ENCODE data around the gene LDHAL6B. TPM values are rescaled to one million over a fixed set of nuclear protein-coding genes. Genes with fewer than 3 reads are reported as not detected.

The LDHAL6B gene
- total and polyA plus RNA-seq, 12 donors = not detected

DNA sequence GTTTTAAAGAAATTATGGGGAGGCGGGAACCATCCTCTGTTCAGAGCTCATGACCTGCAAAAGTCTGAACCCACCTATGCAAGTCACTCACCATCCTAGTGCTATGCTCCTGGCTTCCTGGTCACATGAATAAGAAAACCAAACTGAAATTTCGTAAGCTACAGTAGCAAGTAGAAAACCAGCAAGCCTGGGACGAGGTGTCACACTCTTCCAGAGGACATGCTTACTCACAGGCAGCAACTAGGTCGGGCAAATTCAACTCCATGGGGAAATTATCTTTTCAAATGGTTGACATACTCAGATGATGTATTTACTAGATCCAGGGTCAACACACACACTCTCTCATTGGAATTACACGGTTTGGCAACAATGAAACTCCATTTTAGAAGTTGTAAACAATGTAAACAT lies 31.3 kb downstream of the LDHAL6B start:
- intact Hi-C loops (cut with DNase I) = no loop called here
- no peaks in the 10 kb centered on the region for H3K9me3 ChIP-seq (replicated peaks in 1 of 3)
- no peak overlapping the region for H3K4me3 ChIP-seq
- peaks cover 0 to 5% of the 10 kb centered on the region in 2 donors for H3K4me1 ChIP-seq (replicated peaks in 1 of 2)
- H3K27me3 ChIP-seq = no peaks in the 10 kb centered on the region
- TF ChIP-seq POLR2A (IDR thresholded peaks at IDR 0.05) (no peak), CTCF (IDR thresholded peaks at IDR 0.05) (no peak)
- H3K36me3 ChIP-seq (replicated peaks in 1 of 2) = no peaks in the 10 kb centered on the region
- H3K27ac ChIP-seq = no peak overlapping the region
- DNase-seq = peak in 1 of 7 donors; percentile 8
- 69 to 75% (median 71%) methylated on average over 5 of the region's 5 CpGs for WGBS, 4 donors

DNA sequence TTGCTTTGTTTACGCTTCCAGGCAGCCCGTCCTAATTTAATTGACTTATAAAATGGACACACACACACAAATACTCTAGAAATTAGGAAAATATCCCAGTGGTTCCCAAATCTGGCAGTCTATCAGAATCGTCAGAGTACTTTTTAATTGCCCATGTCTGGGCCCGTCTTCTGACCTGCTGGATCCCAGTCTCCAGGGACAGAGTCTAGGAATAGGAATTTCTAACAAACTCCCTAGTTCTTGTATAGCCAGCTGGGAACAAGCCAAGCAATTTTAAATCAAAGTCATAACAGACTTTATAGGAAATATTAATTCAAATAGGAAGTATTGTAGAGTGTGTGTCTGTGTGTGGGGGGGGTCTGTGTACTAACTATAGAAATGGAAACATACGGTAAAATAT lies 33.4 kb downstream of the LDHAL6B start:
- H3K9me3 ChIP-seq (replicated peaks in 1 of 3) = no peaks in the 10 kb centered on the region
- no peaks in the 10 kb centered on the region for H3K27me3 ChIP-seq
- peaks cover 0 to 5% of the 10 kb centered on the region in 2 donors for H3K4me1 ChIP-seq (replicated peaks in 1 of 2)
- no peak overlapping the region for H3K4me3 ChIP-seq
- 76 to 87% (median 81%) methylated on average over 5 of the region's 5 CpGs for WGBS, 4 donors
- intact Hi-C loops (cut with DNase I) = no loop called here
- no peak for DNase-seq
- no peaks in the 10 kb centered on the region for H3K36me3 ChIP-seq (replicated peaks in 1 of 2)
- no peak overlapping the region for H3K27ac ChIP-seq
- TF ChIP-seq POLR2A (IDR thresholded peaks at IDR 0.05) (no peak), CTCF (IDR thresholded peaks at IDR 0.05) (no peak)

DNA sequence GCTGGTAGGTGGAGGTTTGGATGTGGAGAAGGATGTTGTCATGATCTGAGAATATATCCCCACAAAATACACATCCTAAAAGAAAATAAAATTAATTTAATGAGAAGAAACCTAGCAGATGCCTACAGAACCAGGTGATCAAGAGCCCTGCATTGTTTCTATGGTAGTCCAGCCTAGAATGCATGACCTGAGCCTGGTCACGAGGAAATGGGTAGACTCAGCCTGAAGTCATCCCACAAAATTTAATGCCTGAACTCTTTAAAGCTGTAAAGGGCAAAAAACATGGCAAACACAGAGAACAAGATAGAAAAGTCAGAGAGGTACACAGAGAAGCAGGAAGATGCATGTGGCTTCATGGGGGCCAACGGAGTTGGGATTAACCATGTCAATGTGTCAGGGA lies 36.0 kb downstream of the LDHAL6B start:
- Histone ChIP-seq H3K9me3 (replicated peaks in 1 of 3) (no peaks in the 10 kb centered on the region), H3K4me3 (no peak overlapping the region), H3K27ac (no peak overlapping the region), H3K27me3 (no peaks in the 10 kb centered on the region), H3K36me3 (replicated peaks in 1 of 2) (no peaks in the 10 kb centered on the region), H3K4me1 (replicated peaks in 1 of 2) (no peaks in the 10 kb centered on the region)
- intact Hi-C loops (cut with DNase I) = no loop called here
- TF ChIP-seq CTCF (IDR thresholded peaks at IDR 0.05) = no peak
- no peak for TF ChIP-seq POLR2A (IDR thresholded peaks at IDR 0.05)
- no peak for DNase-seq
- WGBS, 4 donors = 91 to 96% (median 93%) methylated on average over 2 of the region's 2 CpGs

- Histone ChIP-seq H3K4me1 (replicated peaks in 1 of 2) (no peaks in the 10 kb centered on the region), H3K27me3 (no peaks in the 10 kb centered on the region), H3K4me3 (no peak overlapping the region), H3K9me3 (replicated peaks in 1 of 3) (no peaks in the 10 kb centered on the region), H3K27ac (no peak overlapping the region), H3K36me3 (replicated peaks in 1 of 2) (no peaks in the 10 kb centered on the region)
- TF ChIP-seq CTCF (IDR thresholded peaks at IDR 0.05) (no peak), POLR2A (IDR thresholded peaks at IDR 0.05) (no peak)
- WGBS, 4 donors = 85 to 92% (median 88%) methylated on average over 5 of the region's 5 CpGs
- no peak for DNase-seq
- intact Hi-C loops (cut with DNase I) = no loop called here
Measured at GRCh38 chr15:59243622-59244021, 37.0 kb downstream of the LDHAL6B start.
